HG02852 (cell line): ENCODE results near the gene TNS2.
"Not testable (repeated sequence)": the region's sequence is repeated elsewhere in the genome, so short reads cannot be mapped to it uniquely, and the experiment has no call there.

Experiments used
- ATAC-seq: cut with Tn5 transposase; IDR thresholded peaks from one replicate; pipeline ENCODE4 v1.9.1; 2021; ENCODE audit warnings: mild to moderate bottlenecking, moderate library complexity; ENCODE audit not compliant: unreplicated experiment

Gene TNS2

DNA sequence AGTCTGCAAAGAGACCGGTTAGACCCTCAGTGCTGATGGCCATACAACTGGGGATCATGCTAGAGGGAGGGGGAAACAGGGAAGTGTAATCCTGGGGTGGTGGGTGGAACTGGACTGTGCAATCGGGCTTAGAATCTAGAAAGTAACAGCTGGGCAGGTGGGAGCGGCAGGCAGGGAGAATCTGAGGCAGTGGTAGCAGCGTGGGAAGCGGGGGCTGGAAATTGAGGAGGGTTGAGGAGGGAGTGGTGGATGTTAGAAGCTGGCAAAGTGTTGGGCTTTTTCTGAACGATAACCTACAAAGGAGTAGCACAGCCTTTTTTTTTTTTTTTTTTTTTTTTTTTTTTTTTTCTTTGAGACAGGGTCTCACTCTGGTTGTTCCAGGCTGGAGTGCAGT, 44.5 kb downstream of the TNS2 start:
- no peak for ATAC-seq

- not testable (repeated sequence) for ATAC-seq
Observed at GRCh38 chr12:53094796-53095595, 45.1 kb downstream of the TNS2 start.

- ATAC-seq, result not testable (repeated sequence)
Observed at GRCh38 chr12:53095596-53095895, 45.7 kb downstream of the TNS2 start.

GRCh38 chr12:53096089-53096741, 46.4 kb downstream of the TNS2 start:
- ATAC-seq, result no peak

- ATAC-seq, result no peak
Observed at GRCh38 chr12:53096759-53097158, 46.9 kb downstream of the TNS2 start.

DNA sequence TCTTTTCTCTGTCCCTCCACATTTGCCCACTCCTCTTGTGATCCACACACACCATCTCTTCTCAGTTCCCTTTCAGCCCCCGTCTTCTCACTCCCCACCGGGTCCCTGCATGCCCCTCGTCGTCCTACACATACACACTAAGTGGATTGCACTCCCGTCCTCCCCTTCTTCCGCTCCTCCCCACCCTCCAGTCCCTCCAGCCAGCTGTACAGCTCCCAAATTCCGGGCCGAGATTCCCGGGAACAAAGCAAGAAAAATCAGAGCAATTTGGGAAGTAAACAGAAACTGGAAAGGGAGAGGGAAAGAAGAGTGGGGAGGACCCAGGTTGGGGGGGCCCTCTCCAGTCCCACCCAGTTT, 47.3 kb downstream of the TNS2 start:
- no peak for ATAC-seq

DNA sequence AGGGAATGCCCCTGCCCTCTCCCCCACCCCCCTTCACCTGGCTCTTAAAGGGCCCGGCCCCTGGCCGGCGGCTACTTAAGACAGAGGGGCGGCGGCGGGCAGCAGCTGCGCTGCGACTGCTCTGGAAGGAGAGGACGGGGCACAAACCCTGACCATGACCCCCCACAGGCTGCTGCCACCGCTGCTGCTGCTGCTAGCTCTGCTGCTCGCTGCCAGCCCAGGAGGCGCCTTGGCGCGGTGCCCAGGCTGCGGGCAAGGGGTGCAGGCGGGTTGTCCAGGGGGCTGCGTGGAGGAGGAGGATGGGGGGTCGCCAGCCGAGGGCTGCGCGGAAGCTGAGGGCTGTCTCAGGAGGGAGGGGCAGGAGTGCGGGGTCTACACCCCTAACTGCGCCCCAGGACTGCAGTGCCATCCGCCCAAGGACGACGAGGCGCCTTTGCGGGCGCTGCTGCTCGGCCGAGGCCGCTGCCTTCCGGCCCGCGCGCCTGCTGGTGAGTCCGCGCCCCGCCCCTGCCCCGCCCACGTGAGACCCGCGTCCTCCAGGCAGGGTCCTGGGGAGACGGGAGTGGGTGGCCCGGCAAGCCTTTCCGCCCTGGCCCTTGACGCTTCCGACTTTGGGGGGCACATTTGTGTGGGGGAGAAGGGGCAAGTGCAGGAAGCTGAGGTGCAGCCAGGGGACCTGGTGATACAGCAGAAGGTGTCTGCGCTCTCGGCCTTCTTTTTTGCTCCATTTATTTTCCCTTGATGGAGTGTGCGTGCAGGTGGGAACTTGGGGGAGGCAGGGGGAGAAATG, 47.9 kb downstream of the TNS2 start, which contains the start of gene IGFBP6:
Gene IGFBP6 (plus strand): TSS at position 104 of the 790 bp plus-strand sequence. CDS start 51 bp downstream, at position 155.
- ATAC-seq, result no peak

GRCh38 chr12:53098354-53098981, 48.6 kb downstream of the TNS2 start:
- ATAC-seq, result no peak

GRCh38 chr12:53099071-53099882, 49.4 kb downstream of the TNS2 start:
- ATAC-seq, result no peak

GRCh38 chr12:53100466-53101151, 50.7 kb downstream of the TNS2 start:
- ATAC-seq, result no peak

DNA sequence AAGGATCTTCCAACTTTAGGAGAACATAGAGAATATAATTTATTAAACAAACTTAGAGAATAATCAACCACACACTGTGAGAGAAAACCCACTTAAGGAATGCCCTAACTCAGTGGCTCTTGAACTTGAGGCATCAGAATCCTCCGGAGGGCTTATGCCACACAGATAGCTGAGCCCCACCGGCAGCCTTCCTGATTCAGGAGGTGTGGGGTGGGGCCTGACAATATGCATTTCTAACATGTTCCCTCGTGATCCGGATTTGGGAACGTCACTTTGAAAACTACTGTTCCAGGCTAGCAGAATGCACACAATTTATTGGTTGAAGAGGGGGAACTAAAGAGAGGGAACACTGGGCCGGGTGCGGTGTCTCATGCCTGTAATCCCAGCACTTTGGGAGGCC, 51.4 kb downstream of the TNS2 start:
- ATAC-seq, result no peak

- ATAC-seq, result no peak
Observed at GRCh38 chr12:53101931-53102781, 52.3 kb downstream of the TNS2 start.

DNA sequence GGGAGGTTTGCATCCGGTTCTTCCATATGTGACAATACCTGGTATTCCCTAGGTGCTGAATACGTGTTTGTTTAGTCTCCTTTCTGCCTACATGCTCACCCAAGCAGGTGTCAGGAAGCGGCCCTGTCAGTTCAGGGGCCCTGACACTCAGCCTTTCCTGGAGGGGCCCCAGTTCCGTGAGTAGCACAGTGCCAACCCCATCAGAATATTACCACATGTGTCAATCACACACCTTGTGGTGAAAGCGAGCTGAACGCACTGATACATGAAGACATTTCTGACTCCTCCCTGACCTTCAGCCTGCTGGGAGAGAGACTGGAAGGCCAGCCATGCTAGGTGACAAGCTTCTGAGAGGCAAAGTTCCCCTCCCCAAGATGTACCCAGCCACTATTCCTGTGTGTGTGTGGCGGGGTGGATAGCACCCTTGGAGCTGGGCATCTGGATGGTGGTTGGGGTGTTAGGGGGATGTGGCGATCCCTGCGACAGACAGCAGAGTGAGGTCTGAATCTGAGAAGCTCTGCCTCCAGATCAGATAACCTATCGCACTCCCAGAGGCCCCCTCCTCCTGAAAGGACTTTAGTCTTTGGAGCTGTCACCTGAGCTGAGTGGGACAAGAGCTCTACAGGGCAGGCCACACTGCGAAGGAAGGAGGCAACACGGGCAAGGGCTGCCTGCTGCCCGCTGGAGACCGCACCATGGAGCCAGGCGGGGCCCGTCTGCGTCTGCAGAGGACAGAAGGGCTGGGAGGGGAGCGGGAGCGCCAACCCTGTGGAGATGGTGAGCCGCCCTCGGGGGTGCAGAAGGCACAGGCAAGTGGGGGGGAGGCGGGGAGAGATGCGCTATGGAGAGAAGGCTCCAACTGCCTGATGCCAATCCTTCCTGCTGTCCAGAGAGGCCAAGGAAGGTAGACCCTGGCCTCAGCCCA, 53.3 kb downstream of the TNS2 start, which contains the start of gene SOAT2:
Gene SOAT2 (plus strand): TSS at position 604 of the 925 bp plus-strand sequence. CDS start 92 bp downstream, at position 696.
- no peak for ATAC-seq

- ATAC-seq, result no peak
Observed at GRCh38 chr12:53103860-53104305, 54.0 kb downstream of the TNS2 start.

DNA sequence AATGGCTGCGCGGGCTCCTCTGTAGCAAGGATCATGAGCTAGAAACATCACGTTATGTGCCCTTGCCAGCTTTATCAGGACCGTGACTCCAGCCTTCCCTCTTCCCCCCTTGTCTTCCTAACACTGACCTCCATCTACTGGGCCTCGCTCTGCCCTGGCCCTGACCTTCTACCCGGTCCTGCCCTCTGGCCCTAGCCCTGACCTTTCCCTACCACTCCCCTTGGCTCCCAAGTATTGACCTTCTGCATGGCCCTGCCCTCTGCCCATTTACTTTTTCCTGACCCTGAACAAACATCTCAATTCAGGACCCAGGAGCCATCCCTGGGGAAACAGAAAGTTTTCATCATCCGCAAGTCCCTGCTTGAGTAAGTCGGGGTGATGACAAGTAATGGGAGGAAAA, 55.4 kb downstream of the TNS2 start:
- ATAC-seq, result no peak

DNA sequence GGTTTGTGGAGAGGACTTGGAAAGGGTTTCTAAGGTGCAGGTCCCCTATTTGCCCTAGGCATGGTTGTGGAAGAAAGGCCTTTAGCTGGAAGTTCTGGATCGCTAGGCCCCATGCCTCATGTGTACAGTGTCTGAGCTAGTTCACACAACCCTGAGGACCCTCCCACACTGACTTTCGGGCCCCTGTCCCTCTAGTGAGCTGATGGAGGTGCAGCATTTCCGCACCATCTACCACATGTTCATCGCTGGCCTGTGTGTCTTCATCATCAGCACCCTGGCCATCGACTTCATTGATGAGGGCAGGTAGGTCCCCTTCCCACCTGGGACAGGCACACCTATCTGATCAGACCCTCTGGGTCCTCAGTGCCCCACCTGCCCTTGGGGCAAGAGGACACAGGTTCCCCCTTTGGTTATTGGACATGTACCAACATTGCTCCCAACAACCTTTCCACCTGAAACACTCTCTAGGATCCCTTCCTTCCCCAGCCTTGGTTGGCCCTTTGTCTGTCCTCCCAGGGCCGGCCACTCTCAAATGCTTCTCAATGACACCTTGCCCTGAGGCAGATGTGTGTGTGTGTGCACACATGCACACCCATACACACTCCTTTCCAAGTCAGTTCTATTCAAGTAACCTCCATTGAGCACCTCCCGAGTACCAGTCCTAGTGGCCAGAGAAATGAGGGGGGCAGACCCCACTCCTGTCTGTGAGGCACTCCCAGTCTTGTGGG, 56.0 kb downstream of the TNS2 start:
- no peak for ATAC-seq

DNA sequence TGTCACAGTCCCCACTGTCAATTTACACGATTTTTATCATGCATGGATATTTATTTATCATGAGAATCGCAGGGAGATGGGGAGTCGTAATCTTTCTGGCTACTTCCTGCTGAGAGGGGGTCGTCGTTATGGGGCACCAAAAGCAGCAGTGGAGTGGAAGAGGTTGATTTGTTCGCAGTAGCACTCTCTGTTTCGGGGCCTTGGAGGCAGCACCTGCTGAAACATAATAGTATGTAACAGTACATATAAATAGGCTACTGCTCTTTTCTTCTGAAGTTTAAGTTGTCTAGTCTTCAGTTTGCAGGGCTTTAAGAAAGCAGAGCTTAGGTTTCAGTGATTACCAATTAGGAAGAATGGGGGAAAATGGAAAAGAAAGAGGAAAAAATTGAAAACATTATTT, 57.3 kb downstream of the TNS2 start:
- ATAC-seq, result no peak
